Upper lobe of left lung (tissue), 4 donors: ENCODE measurements around the gene CPB2.

Source experiments
- CTCF ChIP-seq, 6 experiments: fragments of 450-650 bp in 4 of 6; fragments of 200-600 bp in 2 of 6; sonication (generic) in 2 of 6; IDR thresholded peaks; one replicate each; pipeline ENCODE4 v1.5.1; 2016 to 2019; ENCODE audit warnings: antibody characterized with exemption in 6 of 6
- POLR2A ChIP-seq, 4 donors: fragments of 450-650 bp; IDR thresholded peaks; one replicate each; pipeline ENCODE4 v1.5.1; 2016 to 2017; ENCODE audit warnings: antibody characterized with exemption in 4 of 4, mild to moderate bottlenecking in 2 of 4

- TF ChIP-seq CTCF (IDR thresholded peaks at IDR 0.05) (no peak), POLR2A (IDR thresholded peaks at IDR 0.05) (no peak)
Measured at GRCh38 chr13:46097663-46098062, 7.2 kb downstream of the CPB2 start.
